ENCODE results near the gene CD2. TPM values are rescaled to one million over a fixed set of nuclear protein-coding genes. Genes with fewer than 3 reads are reported as not detected.
A peak's percentile ranks its signal among the peaks of the same experiment; 100 is the strongest.

Gene CD2
- polyA plus RNA-seq, 3 donors = 0.89 to 3.6 (median 2.1) TPM

- peaks cover 20% of the 10 kb centered on the region for H3K4me1 Mint-ChIP-seq
- no peak overlapping the region for H3K4me2 ChIP-seq (replicated peaks; ENCODE audit: extremely low read depth, low read length, poor library complexity, severe bottlenecking)
- no peaks in the 10 kb centered on the region for H3K36me3 Mint-ChIP-seq
- H3K27me3 ChIP-seq (ENCODE audit: control insufficient read depth in 2 of 2, insufficient read depth in 2 of 2, low read length in 2 of 2) = no peaks in the 10 kb centered on the region
- TF ChIP-seq CTCF (IDR thresholded peaks at IDR 0.05) = no peak
- no peaks in the 10 kb centered on the region for H3K9me3 Mint-ChIP-seq
- H3K9me3 ChIP-seq (replicated peaks in 1 of 2; ENCODE audit: control insufficient read depth in 1 of 2, insufficient read depth in 1 of 2, low read length in 2 of 2) = no peaks in the 10 kb centered on the region
- H3K4me1 ChIP-seq (ENCODE audit: control insufficient read depth in 1 of 2, insufficient read depth in 2 of 2, low read length in 2 of 2) = peaks cover 6 to 9% of the 10 kb centered on the region in 2 donors
- no peak overlapping the region for H3K9ac ChIP-seq (ENCODE audit: insufficient read depth, low read length, poor library complexity, severe bottlenecking)
- no peak overlapping the region for H3K27ac ChIP-seq (ENCODE audit: low read depth in 1 of 2, low read length in 2 of 2)
- H3K4me3 ChIP-seq (replicated peaks in 1 of 3; ENCODE audit: low read depth in 2 of 3, low read length in 3 of 3) = no peak overlapping the region
- intact Hi-C loops (cut with micrococcal nuclease) = no loop called here
- H3K27me3 Mint-ChIP-seq (ENCODE audit: low read depth in 3 of 3) = peaks cover 0 to 1% (median 0%) of the 10 kb centered on the region in 3 donors
- no peak overlapping the region for H3K27ac Mint-ChIP-seq
- no CpG with 5 or more reads among the region's 2 CpGs for WGBS (ENCODE audit: insufficient coverage)
- H3K36me3 ChIP-seq (replicated peaks in 1 of 2; ENCODE audit: control insufficient read depth in 1 of 2, insufficient read depth in 2 of 2, low read length in 2 of 2) = no peaks in the 10 kb centered on the region
- DNase-seq = no peak
- H2AFZ ChIP-seq (ENCODE audit: insufficient read depth, low read depth, low read length, poor library complexity, severe bottlenecking) = no peak overlapping the region
- no peak overlapping the region for H3K4me3 Mint-ChIP-seq
- H3K79me2 ChIP-seq (ENCODE audit: insufficient read depth, low read length) = no peaks in the 10 kb centered on the region
- no peaks in the 10 kb centered on the region for H4K20me1 ChIP-seq (ENCODE audit: insufficient read depth, low read length)
Observed at GRCh38 chr1:116805398-116805797, 51.2 kb downstream of the CD2 start.

GRCh38 chr1:116806245-116806644 lies 52.0 kb downstream of the CD2 start:
- no peaks in the 10 kb centered on the region for H3K27me3 ChIP-seq (ENCODE audit: control insufficient read depth in 2 of 2, insufficient read depth in 2 of 2, low read length in 2 of 2)
- H3K27ac ChIP-seq (ENCODE audit: low read depth in 1 of 2, low read length in 2 of 2) = no peak overlapping the region
- H2AFZ ChIP-seq (ENCODE audit: insufficient read depth, low read depth, low read length, poor library complexity, severe bottlenecking) = no peak overlapping the region
- 20% methylated on average over 1 of the region's 1 CpG for WGBS (ENCODE audit: insufficient coverage)
- H3K4me1 Mint-ChIP-seq = peaks cover 20% of the 10 kb centered on the region
- H3K36me3 Mint-ChIP-seq = no peaks in the 10 kb centered on the region
- H3K9me3 ChIP-seq (replicated peaks in 1 of 2; ENCODE audit: control insufficient read depth in 1 of 2, insufficient read depth in 1 of 2, low read length in 2 of 2) = no peaks in the 10 kb centered on the region
- H3K27ac Mint-ChIP-seq = peak overlapping the region in 1 of 7 donors; percentile 6
- no peak overlapping the region for H3K4me3 Mint-ChIP-seq
- no peaks in the 10 kb centered on the region for H3K9me3 Mint-ChIP-seq
- no peak overlapping the region for H3K4me2 ChIP-seq (replicated peaks; ENCODE audit: extremely low read depth, low read length, poor library complexity, severe bottlenecking)
- no peaks in the 10 kb centered on the region for H4K20me1 ChIP-seq (ENCODE audit: insufficient read depth, low read length)
- no peak for DNase-seq
- TF ChIP-seq CTCF (IDR thresholded peaks at IDR 0.05) = no peak
- H3K4me3 ChIP-seq (replicated peaks in 1 of 3; ENCODE audit: low read depth in 2 of 3, low read length in 3 of 3) = no peak overlapping the region
- peaks cover 0 to 1% (median 0%) of the 10 kb centered on the region in 3 donors for H3K27me3 Mint-ChIP-seq (ENCODE audit: low read depth in 3 of 3)
- intact Hi-C loops (cut with micrococcal nuclease) = no loop called here
- H3K36me3 ChIP-seq (replicated peaks in 1 of 2; ENCODE audit: control insufficient read depth in 1 of 2, insufficient read depth in 2 of 2, low read length in 2 of 2) = no peaks in the 10 kb centered on the region
- no peaks in the 10 kb centered on the region for H3K79me2 ChIP-seq (ENCODE audit: insufficient read depth, low read length)
- H3K4me1 ChIP-seq (ENCODE audit: control insufficient read depth in 1 of 2, insufficient read depth in 2 of 2, low read length in 2 of 2) = peaks cover 6 to 9% of the 10 kb centered on the region in 2 donors
- no peak overlapping the region for H3K9ac ChIP-seq (ENCODE audit: insufficient read depth, low read length, poor library complexity, severe bottlenecking)
